GM20000 (cell line): ENCODE data around the gene TMEM167B.

Experiments
- DNase-seq: peaks from one replicate; pipeline ENCODE4 v3.0.0; 2012; ENCODE audit warnings: low spot score
- CTCF ChIP-seq: IDR thresholded peaks from 2 replicates; pipeline ENCODE4 v1.5.1; 2012; ENCODE audit warnings: mild to moderate bottlenecking, control low read depth; ENCODE audit errors: extremely low read depth, missing control alignments

TMEM167B gene

GRCh38 chr1:109090196-109091077 is at the start of gene TMEM167B:
TMEM167B (plus strand) TSS chr1:109090764; CDS start chr1:109090873, 109 bp downstream.
- TF ChIP-seq CTCF = no peak
- DNase-seq = peak; percentile 85

- TF ChIP-seq CTCF = no peak
- peak; percentile 54 for DNase-seq
Measured at GRCh38 chr1:109040989-109041620, 49.5 kb upstream of the TMEM167B start.

- DNase-seq = peak; percentile 99
- TF ChIP-seq CTCF = no peak
Measured at GRCh38 chr1:109041621-109042468, 48.7 kb upstream of the TMEM167B start, which contains the start of gene WDR47. WDR47 (minus strand) TSS chr1:109042102; CDS start chr1:109023512, 18,590 bp downstream.

GRCh38 chr1:109045595-109045994 is 45.0 kb upstream of the TMEM167B start:
- no peak for DNase-seq
- no peak for TF ChIP-seq CTCF

- DNase-seq = no peak
- no peak for TF ChIP-seq CTCF
Measured at GRCh38 chr1:109046671-109047070, 43.9 kb upstream of the TMEM167B start.

- no peak for TF ChIP-seq CTCF
- no peak for DNase-seq
Measured at GRCh38 chr1:109047339-109047738, 43.2 kb upstream of the TMEM167B start.
